Duodenal mucosa (tissue), 2 donors: ENCODE results near the gene AK2.
"Not testable (repeated sequence)": the region's sequence is repeated elsewhere in the genome, so short reads cannot be mapped to it uniquely, and the experiment has no call there.

ENCODE experiments used
- H3K27ac ChIP-seq: one replicate; pipeline ENCODE4 v1.7.0; 2013; ENCODE audit warnings: low read depth, low read length
- H3K27me3 ChIP-seq, 2 donors: one replicate each; pipeline ENCODE4 v1.7.0; 2013; ENCODE audit warnings: low read length in 2 of 2, control low read depth in 1 of 2; ENCODE audit not compliant: insufficient read depth in 2 of 2, control insufficient read depth in 1 of 2
- H3K36me3 ChIP-seq, 2 donors: one replicate each; pipeline ENCODE4 v1.7.0; 2013; ENCODE audit warnings: low read length in 2 of 2, control low read depth in 1 of 2; ENCODE audit not compliant: insufficient read depth in 2 of 2, control insufficient read depth in 1 of 2
- H3K4me1 ChIP-seq, 2 donors: one replicate each; pipeline ENCODE4 v1.7.0; 2013; ENCODE audit warnings: low read length in 2 of 2, control low read depth in 1 of 2; ENCODE audit not compliant: insufficient read depth in 2 of 2, control insufficient read depth in 1 of 2
- H3K4me3 ChIP-seq, 2 donors: one replicate each; pipeline ENCODE4 v1.7.0; 2013; ENCODE audit warnings: low read length in 2 of 2, low read depth in 1 of 2
- H3K9ac ChIP-seq, 2 donors: one replicate each; pipeline ENCODE4 v1.7.0; 2013; ENCODE audit warnings: low read length in 2 of 2, low read depth in 1 of 2
- H3K9me3 ChIP-seq, 2 donors: one replicate each; pipeline ENCODE4 v1.7.0; 2013; ENCODE audit warnings: low read length in 2 of 2, control low read depth in 1 of 2; ENCODE audit not compliant: control insufficient read depth in 1 of 2

Gene AK2

DNA sequence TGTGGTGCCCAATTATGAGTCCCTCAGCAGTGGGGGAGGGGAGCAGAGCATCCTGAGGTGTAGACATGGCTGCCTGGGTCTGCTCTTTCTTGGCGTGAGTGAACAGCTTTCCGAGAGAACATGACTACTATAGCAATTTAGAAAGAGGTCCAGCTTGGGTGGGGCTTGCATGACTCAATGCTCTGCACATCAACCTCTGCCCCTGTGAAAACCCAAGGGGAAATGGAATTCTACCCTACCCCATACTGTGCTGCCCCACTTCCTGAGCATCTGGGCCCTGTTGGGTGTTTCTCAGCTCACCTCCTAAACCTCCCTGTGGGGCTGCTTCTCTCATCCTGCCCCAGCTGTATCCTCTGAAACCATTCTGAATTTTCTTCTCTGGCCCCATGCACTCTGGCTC is 36.0 kb upstream of the AK2 start:
- H3K9me3 ChIP-seq, result no peaks in the 10 kb centered on the region
- no peaks in the 10 kb centered on the region for H3K36me3 ChIP-seq
- no peak overlapping the region for H3K27ac ChIP-seq
- no peak overlapping the region for H3K4me3 ChIP-seq
- H3K4me1 ChIP-seq, result no peaks in the 10 kb centered on the region
- H3K27me3 ChIP-seq, result no peaks in the 10 kb centered on the region
- no peak overlapping the region for H3K9ac ChIP-seq

DNA sequence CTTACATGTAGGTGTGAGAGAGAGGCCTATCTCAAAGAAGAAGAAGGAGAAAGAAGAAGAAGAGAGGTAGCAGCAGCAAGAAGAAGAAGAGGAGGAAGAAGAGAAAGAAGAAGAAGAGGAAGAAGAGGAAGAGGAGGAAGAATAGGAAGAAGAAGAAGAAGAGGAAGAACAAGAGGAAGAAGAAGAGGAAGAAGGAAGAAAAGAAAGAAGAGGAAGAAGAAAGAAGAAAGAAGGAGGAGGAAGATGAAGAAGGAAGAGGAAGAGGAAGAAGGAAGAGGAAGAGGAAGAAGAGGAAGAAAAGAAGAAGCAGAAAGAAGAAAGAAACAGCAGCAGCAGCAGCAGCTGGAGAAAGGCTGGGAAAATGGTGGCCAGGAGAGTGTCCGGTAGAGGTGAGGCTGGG is 33.9 kb upstream of the AK2 start:
- no peaks in the 10 kb centered on the region for H3K36me3 ChIP-seq
- peaks cover 0 to 6% of the 10 kb centered on the region in 2 donors for H3K9me3 ChIP-seq
- no peaks in the 10 kb centered on the region for H3K4me1 ChIP-seq
- H3K9ac ChIP-seq, result no peak overlapping the region
- H3K27ac ChIP-seq, result no peak overlapping the region
- no peaks in the 10 kb centered on the region for H3K27me3 ChIP-seq
- H3K4me3 ChIP-seq, result no peak overlapping the region

DNA sequence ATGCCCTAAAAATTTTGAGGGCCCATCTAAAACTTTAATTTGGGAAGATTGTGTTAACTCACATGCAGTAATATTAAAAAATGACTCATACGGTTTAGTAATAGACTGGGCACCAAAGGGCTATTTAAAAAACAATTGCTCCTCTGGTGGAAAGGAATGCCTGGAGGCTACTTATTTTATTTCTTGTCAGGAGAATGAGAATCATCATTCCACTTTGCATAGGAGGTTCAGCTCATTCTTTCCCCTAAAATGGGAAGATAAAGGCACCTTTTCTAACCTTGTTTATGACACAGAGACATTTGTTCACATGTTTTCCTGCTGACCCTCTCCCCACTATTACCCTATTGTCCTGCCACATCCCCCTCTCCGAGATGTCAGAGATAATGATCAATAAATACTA is 31.4 kb upstream of the AK2 start:
- H3K4me1 ChIP-seq, H3K27me3 ChIP-seq, H3K4me3 ChIP-seq, H3K36me3 ChIP-seq, H3K9ac ChIP-seq, H3K27ac ChIP-seq: not testable (repeated sequence)
- H3K9me3 ChIP-seq, result peaks cover 24 to 26% of the 10 kb centered on the region in 2 donors

DNA sequence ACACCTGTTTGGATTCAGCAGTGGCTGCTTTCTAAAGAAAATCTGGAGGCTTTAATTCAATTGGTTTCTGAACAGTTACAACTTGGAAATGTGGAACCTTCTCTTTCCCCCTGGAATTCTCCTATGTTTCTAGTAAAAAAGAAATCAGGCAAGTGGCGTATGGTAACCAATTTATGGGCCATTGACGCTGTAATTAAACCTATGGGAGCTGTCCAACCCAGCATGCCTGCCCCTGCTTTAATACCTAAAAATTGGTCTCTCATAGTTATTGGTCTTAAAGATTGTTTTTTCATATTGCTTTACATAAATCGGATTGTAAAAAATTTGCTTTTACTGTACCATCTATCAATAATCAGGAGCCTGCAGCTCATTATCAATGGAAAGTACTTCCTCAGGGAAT is 29.8 kb upstream of the AK2 start:
- H3K4me1 ChIP-seq, H3K36me3 ChIP-seq, H3K9ac ChIP-seq, H3K27me3 ChIP-seq, H3K27ac ChIP-seq, H3K4me3 ChIP-seq: not testable (repeated sequence)
- peaks cover 28 to 33% of the 10 kb centered on the region in 2 donors for H3K9me3 ChIP-seq

DNA sequence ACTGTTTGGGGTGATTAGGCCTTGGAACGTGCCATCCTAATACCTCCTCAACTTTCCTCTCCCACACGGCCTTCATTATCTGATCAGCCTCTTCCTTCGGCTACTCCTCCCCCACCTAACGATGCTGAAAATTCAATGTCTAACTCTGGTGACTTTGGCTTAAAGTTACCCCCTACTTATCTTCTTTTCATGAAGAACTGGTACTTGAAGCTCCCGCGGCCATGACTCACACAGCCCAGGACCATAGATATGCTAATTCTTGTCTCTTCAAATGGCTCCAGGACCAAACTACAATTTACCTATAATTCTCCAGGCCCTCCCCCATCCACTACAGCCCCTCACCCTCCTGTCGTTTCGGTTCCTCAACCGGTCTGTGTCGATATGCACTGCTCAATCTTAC is 28.6 kb upstream of the AK2 start:
- H3K9ac ChIP-seq, result no peak overlapping the region
- no peaks in the 10 kb centered on the region for H3K36me3 ChIP-seq

DNA sequence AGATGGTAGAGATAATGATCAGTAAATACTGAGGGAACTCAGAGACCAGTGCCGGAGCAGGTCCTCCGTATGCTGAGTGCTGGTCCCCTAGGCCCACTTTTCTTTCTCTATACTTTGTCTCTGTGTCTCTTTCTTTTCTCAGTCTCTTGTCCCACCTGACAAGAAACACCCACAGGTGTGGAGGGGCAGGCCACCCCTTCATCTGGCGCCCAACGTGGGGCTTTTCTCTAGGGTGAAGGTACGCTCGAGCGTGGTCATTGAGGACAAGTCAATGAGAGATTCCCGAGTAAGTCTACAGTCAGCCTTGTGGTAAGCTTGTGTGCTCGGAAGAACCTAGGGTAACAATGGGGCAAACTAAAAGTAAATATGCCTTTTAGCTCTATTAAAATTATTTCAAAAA is 27.6 kb upstream of the AK2 start:
- H3K27me3 ChIP-seq, H3K4me1 ChIP-seq, H3K36me3 ChIP-seq, H3K27ac ChIP-seq, H3K9ac ChIP-seq, H3K4me3 ChIP-seq: not testable (repeated sequence)
- H3K9me3 ChIP-seq, result peaks cover 28 to 33% of the 10 kb centered on the region in 2 donors

More for the DNA sequence above, 28.6 kb upstream of the AK2 start:
- peaks cover 0 to 5% of the 10 kb centered on the region in 2 donors for H3K4me1 ChIP-seq
- H3K27ac ChIP-seq, result no peak overlapping the region
- peaks cover 28 to 33% of the 10 kb centered on the region in 2 donors for H3K9me3 ChIP-seq
- H3K4me3 ChIP-seq, result no peak overlapping the region
- H3K27me3 ChIP-seq, result no peaks in the 10 kb centered on the region

DNA sequence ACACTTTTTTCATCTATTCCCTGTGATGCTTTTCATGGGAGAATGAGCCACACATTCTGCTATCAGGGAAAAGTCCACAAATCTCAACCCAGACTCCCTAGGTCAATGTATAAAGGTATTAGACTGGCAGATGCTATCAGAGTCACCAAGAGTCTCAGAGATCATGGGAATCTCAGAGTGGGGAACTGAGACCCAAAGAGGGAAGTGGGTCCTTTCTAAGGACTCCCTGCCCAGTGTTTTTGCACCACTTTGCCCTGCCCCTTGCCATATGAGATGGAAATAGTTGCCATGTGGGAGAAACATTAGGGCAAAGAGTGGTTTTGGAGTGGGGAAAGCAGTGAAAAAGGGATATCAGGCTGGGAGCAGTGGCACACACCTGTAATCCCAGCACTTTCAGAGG is 25.2 kb upstream of the AK2 start:
- Histone ChIP-seq H3K27ac (no peak overlapping the region), H3K4me1 (peaks cover 0 to 5% of the 10 kb centered on the region in 2 donors), H3K9me3 (peaks cover 28 to 33% of the 10 kb centered on the region in 2 donors), H3K27me3 (no peaks in the 10 kb centered on the region), H3K36me3 (no peaks in the 10 kb centered on the region), H3K4me3 (no peak overlapping the region), H3K9ac (no peak overlapping the region)

DNA sequence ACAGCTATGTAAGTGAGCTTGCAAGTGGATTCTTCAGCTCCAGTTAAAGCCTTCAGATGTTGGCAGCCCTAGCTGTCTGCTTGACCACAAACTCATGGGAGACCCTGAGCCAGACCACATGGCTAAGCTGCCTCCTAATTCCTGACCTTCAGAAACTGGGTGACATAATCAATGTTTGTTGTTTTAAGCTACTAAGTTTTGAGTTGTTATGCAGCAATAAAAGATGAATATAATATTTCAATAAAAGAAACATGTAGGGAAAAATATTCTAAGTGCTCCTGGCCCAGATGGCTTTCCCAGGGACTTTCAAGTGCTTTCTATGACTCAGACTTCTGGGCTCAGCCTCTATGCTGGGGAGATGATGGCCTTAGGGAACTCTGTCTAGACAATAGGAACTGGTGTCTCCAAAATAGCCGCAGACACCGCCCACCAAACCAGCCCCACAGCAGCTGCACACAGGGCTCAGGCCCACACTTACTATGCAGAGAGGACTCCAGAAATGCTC is 23.9 kb upstream of the AK2 start:
- Histone ChIP-seq H3K9ac (no peak overlapping the region), H3K36me3 (no peaks in the 10 kb centered on the region), H3K4me3 (no peak overlapping the region), H3K4me1 (peaks cover 1 to 5% of the 10 kb centered on the region in 2 donors), H3K9me3 (peaks cover 22 to 33% of the 10 kb centered on the region in 2 donors), H3K27ac (no peak overlapping the region), H3K27me3 (no peaks in the 10 kb centered on the region)

DNA sequence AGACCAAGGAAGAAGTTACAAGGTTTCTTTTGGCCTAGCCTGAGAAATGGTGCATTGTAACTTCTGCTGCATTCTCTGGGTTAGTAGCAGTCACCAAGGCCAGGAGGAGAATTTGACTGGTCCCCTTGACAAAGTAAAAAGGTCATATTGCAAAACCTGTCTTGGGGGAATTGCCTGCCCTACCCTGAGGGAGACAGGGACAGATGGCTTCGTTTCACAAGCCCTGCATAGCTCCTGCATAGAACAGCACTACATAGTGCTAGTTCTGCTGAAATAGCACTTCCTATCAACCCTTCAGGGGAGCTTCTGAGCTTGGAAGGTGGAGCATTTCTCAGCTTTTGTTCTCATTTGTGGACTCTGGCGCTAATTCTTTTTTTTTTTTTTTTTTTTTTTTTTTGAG is 20.4 kb upstream of the AK2 start:
- Histone ChIP-seq H3K4me3 (no peak overlapping the region), H3K36me3 (no peaks in the 10 kb centered on the region), H3K4me1 (peaks cover 10 to 11% of the 10 kb centered on the region in 2 donors), H3K27ac (no peak overlapping the region), H3K9me3 (peaks cover 0 to 4% of the 10 kb centered on the region in 2 donors), H3K27me3 (no peaks in the 10 kb centered on the region), H3K9ac (no peak overlapping the region)

DNA sequence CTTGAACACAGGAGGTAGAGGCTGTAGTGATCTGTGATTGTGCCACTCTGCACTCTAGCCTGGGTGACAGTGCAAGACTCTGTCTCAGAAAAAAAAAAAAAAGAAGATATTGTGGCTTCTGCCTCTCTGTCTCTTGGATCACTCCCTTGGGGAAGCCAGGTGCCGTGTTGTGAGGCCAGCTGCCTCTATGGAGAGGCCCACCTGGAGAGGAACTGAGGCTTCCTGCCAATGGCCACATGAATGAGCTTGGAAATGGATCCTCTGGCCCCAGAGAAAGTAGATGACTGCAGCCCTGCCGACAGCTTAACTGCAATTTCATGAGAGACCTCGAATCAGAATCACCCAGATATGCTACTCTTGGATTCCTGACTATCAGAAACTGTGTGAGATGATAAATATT is 19.7 kb upstream of the AK2 start:
- Histone ChIP-seq H3K27me3 (no peaks in the 10 kb centered on the region), H3K4me3 (no peak overlapping the region), H3K4me1 (peaks cover 10 to 11% of the 10 kb centered on the region in 2 donors), H3K27ac (no peak overlapping the region), H3K9me3 (no peaks in the 10 kb centered on the region), H3K36me3 (no peaks in the 10 kb centered on the region), H3K9ac (no peak overlapping the region)
